HEK293 (cell line): Measurements from ENCODE around the gene DEK.

Experiments
- FEZF1 ChIP-seq: fragments of 450-650 bp; formaldehyde crosslinking; IDR thresholded peaks from 2 replicates; pipeline ENCODE4 v1.5.1; 2016; ENCODE audit warnings: missing biosample characterization, missing genetic modification characterization
- HOXA7 ChIP-seq: sonication (generic); formaldehyde crosslinking; IDR thresholded peaks from 2 replicates; pipeline ENCODE4 v1.8.1; 2022; ENCODE audit warnings: missing genetic modification reagents, borderline replicate concordance
- IKZF3 ChIP-seq: fragments of 450-650 bp; IDR thresholded peaks from 2 replicates; pipeline ENCODE4 v1.5.0; 2018; ENCODE audit warnings: missing biosample characterization, mild to moderate bottlenecking, missing genetic modification characterization, moderate library complexity
- KLF16 ChIP-seq: fragments of 450-650 bp; formaldehyde crosslinking; IDR thresholded peaks from 2 replicates; pipeline ENCODE4 v1.5.1; 2017; ENCODE audit warnings: missing biosample characterization, missing genetic modification characterization
- MEIS1 ChIP-seq: sonication (generic); formaldehyde crosslinking; IDR thresholded peaks from 2 replicates; pipeline ENCODE4 v1.8.1; 2022; ENCODE audit warnings: missing genetic modification reagents, mild to moderate bottlenecking, borderline replicate concordance
- MYNN ChIP-seq: fragments of 450-650 bp; formaldehyde crosslinking; IDR thresholded peaks from 2 replicates; pipeline ENCODE4 v1.5.1; 2016; ENCODE audit warnings: missing biosample characterization, missing genetic modification characterization, borderline replicate concordance
- RBAK ChIP-seq: fragments of 450-650 bp; formaldehyde crosslinking; IDR thresholded peaks from 2 replicates; pipeline ENCODE4 v1.5.1; 2016; ENCODE audit warnings: missing biosample characterization, missing genetic modification characterization
- REST ChIP-seq: fragments of 450-650 bp; formaldehyde crosslinking; IDR thresholded peaks from 2 replicates; pipeline ENCODE4 v1.5.1; 2016; ENCODE audit warnings: missing biosample characterization, missing genetic modification characterization
- SETDB1 ChIP-seq: IDR thresholded peaks from one replicate; pipeline ENCODE4 v1.6.1; 2017; ENCODE audit warnings: mild to moderate bottlenecking, low read length, moderate library complexity, mixed read lengths; ENCODE audit not compliant: insufficient read length
- YY1 ChIP-seq: fragments of 450-650 bp; formaldehyde crosslinking; IDR thresholded peaks from 2 replicates; pipeline ENCODE4 v1.5.1; 2018; ENCODE audit warnings: missing biosample characterization, missing genetic modification characterization
- ZBTB21 ChIP-seq: fragments of 450-650 bp; formaldehyde crosslinking; IDR thresholded peaks from 2 replicates; pipeline ENCODE4 v1.5.1; 2017; ENCODE audit warnings: missing biosample characterization, missing genetic modification characterization
- ZBTB7A ChIP-seq: fragments of 450-650 bp; formaldehyde crosslinking; IDR thresholded peaks from 2 replicates; pipeline ENCODE4 v1.5.1; 2016; ENCODE audit warnings: low read depth, missing biosample characterization, missing genetic modification characterization
- ZIC2 ChIP-seq: fragments of 450-650 bp; formaldehyde crosslinking; IDR thresholded peaks from 2 replicates; pipeline ENCODE4 v1.5.1; 2016; ENCODE audit warnings: missing biosample characterization, missing genetic modification characterization
- ZNF114 ChIP-seq: fragments of 450-650 bp; formaldehyde crosslinking; IDR thresholded peaks from 2 replicates; pipeline ENCODE4 v1.5.0; 2017; ENCODE audit warnings: missing biosample characterization, missing genetic modification characterization
- ZNF133 ChIP-seq: fragments of 450-650 bp; formaldehyde crosslinking; IDR thresholded peaks from 2 replicates; pipeline ENCODE4 v1.5.1; 2016; ENCODE audit warnings: missing biosample characterization, missing genetic modification characterization
- ZNF148 ChIP-seq: fragments of 450-650 bp; formaldehyde crosslinking; IDR thresholded peaks from 2 replicates; pipeline ENCODE4 v1.5.0; 2017; ENCODE audit warnings: missing biosample characterization, missing genetic modification characterization, borderline replicate concordance
- ZNF16 ChIP-seq: fragments of 450-650 bp; formaldehyde crosslinking; IDR thresholded peaks from 2 replicates; pipeline ENCODE4 v1.5.1; 2016; ENCODE audit warnings: low read depth, missing biosample characterization, missing genetic modification characterization
- ZNF239 ChIP-seq: fragments of 450-650 bp; formaldehyde crosslinking; IDR thresholded peaks from 2 replicates; pipeline ENCODE4 v1.5.1; 2016; ENCODE audit warnings: missing biosample characterization, missing genetic modification characterization
- ZNF274 ChIP-seq, 2 experiments: fragments of 200-500 bp in 1 of 2; fragments of 450-650 bp in 1 of 2; sonication (Bioruptor generic) in 1 of 2; formaldehyde crosslinking in 1 of 2; IDR thresholded peaks; 2 replicates each; pipeline versions ENCODE4 v1.5.1 to v1.6.1; 2014 to 2016; ENCODE audit warnings: borderline replicate concordance in 1 of 2, inconsistent platforms in 1 of 2, low read length in 1 of 2, missing biosample characterization in 1 of 2, missing genetic modification characterization in 1 of 2
- ZNF280C ChIP-seq: fragments of 450-650 bp; formaldehyde crosslinking; IDR thresholded peaks from 2 replicates; pipeline ENCODE4 v1.5.1; 2016; ENCODE audit warnings: missing biosample characterization, missing genetic modification characterization
- ZNF335 ChIP-seq: fragments of 450-650 bp; formaldehyde crosslinking; conservative IDR thresholded peaks from 2 replicates; pipeline ENCODE4 v1.5.1; 2016; ENCODE audit warnings: missing biosample characterization, missing genetic modification characterization
- ZNF544 ChIP-seq: fragments of 450-650 bp; formaldehyde crosslinking; IDR thresholded peaks from 2 replicates; pipeline ENCODE4 v1.5.0; 2017; ENCODE audit warnings: missing biosample characterization, missing genetic modification characterization
- ZNF560 ChIP-seq: fragments of 450-650 bp; formaldehyde crosslinking; IDR thresholded peaks from 2 replicates; pipeline ENCODE4 v1.5.1; 2017; ENCODE audit warnings: missing biosample characterization, missing genetic modification characterization, borderline replicate concordance
- ZNF600 ChIP-seq: fragments of 450-650 bp; formaldehyde crosslinking; IDR thresholded peaks from 2 replicates; pipeline ENCODE4 v1.5.1; 2016; ENCODE audit warnings: missing biosample characterization, missing genetic modification characterization
- ZNF610 ChIP-seq: fragments of 450-650 bp; formaldehyde crosslinking; IDR thresholded peaks from 2 replicates; pipeline ENCODE4 v1.5.1; 2016; ENCODE audit warnings: missing biosample characterization, missing genetic modification characterization, borderline replicate concordance
- ZNF623 ChIP-seq: fragments of 450-650 bp; formaldehyde crosslinking; IDR thresholded peaks from 2 replicates; pipeline ENCODE4 v1.5.1; 2016; ENCODE audit warnings: missing biosample characterization, missing genetic modification characterization
- ZNF629 ChIP-seq: fragments of 450-650 bp; formaldehyde crosslinking; IDR thresholded peaks from 2 replicates; pipeline ENCODE4 v1.5.1; 2017; ENCODE audit warnings: missing biosample characterization, missing genetic modification characterization
- ZNF645 ChIP-seq: fragments of 450-650 bp; formaldehyde crosslinking; IDR thresholded peaks from 2 replicates; pipeline ENCODE4; 2016; ENCODE audit warnings: missing biosample characterization, missing genetic modification characterization
- ZNF658 ChIP-seq: fragments of 450-650 bp; formaldehyde crosslinking; IDR thresholded peaks from 2 replicates; pipeline ENCODE4; 2016; ENCODE audit warnings: missing biosample characterization, missing genetic modification characterization
- ZNF664 ChIP-seq: fragments of 450-650 bp; formaldehyde crosslinking; IDR thresholded peaks from 2 replicates; pipeline ENCODE4 v1.5.1; 2016; ENCODE audit warnings: missing biosample characterization, missing genetic modification characterization
- ZNF707 ChIP-seq: fragments of 450-650 bp; formaldehyde crosslinking; IDR thresholded peaks from 2 replicates; pipeline ENCODE4 v1.5.1; 2016; ENCODE audit warnings: missing biosample characterization, missing genetic modification characterization
- ZNF776 ChIP-seq: fragments of 450-650 bp; formaldehyde crosslinking; IDR thresholded peaks from 2 replicates; pipeline ENCODE4 v1.5.0; 2017; ENCODE audit warnings: missing biosample characterization, missing genetic modification characterization, borderline replicate concordance
- ZNF791 ChIP-seq: fragments of 450-650 bp; formaldehyde crosslinking; IDR thresholded peaks from 2 replicates; pipeline ENCODE4 v1.5.1; 2016; ENCODE audit warnings: missing biosample characterization, missing genetic modification characterization
- ZNF837 ChIP-seq: fragments of 450-650 bp; formaldehyde crosslinking; IDR thresholded peaks from 2 replicates; pipeline ENCODE4 v1.5.1; 2016; ENCODE audit warnings: missing biosample characterization, missing genetic modification characterization

DEK gene

GRCh38 chr6:18280084-18280483 lies 15.8 kb upstream of the DEK start (continued):
- no peak for TF ChIP-seq ZNF16 (tag by site-specific recombination)
- TF ChIP-seq YY1 (tag by site-specific recombination) = no peak
- no peak for TF ChIP-seq RBAK
- TF ChIP-seq ZNF791 (tag by site-specific recombination) = no peak
- no peak for TF ChIP-seq ZNF274 (IDR thresholded peaks at IDR 0.05; ENCODE audit: low read length)
- TF ChIP-seq ZNF274 (tag by site-specific recombination; IDR thresholded peaks at IDR 0.05; ENCODE audit: borderline replicate concordance) = no peak
- no peak for TF ChIP-seq ZNF645 (tag by site-specific recombination)
- TF ChIP-seq ZNF629 (tag by site-specific recombination) = 0 out of 2 replicates have a peak, but pooled peaks have one; percentile 26
- TF ChIP-seq FEZF1 (tag by site-specific recombination) = no peak
- TF ChIP-seq MEIS1 (CRISPR knock-in tag) = peak; percentile 82
- no peak for TF ChIP-seq HOXA7
- no peak for TF ChIP-seq REST (tag by site-specific recombination)
- TF ChIP-seq ZNF776 (tag by site-specific recombination) = no peak
- no peak for TF ChIP-seq ZNF623 (tag by site-specific recombination)
- TF ChIP-seq ZNF239 (tag by site-specific recombination) = no peak
- no peak for TF ChIP-seq ZNF707 (tag by site-specific recombination)
- TF ChIP-seq IKZF3 = peak; percentile 67
- no peak for TF ChIP-seq ZBTB21
- peak; percentile 81 for TF ChIP-seq ZNF600 (tag by site-specific recombination)
- TF ChIP-seq ZNF280C = no peak
- no peak for TF ChIP-seq ZNF114 (tag by site-specific recombination)
- no peak for TF ChIP-seq ZNF560
- TF ChIP-seq ZNF837 (tag by site-specific recombination) = no peak
- no peak for TF ChIP-seq ZNF544
- TF ChIP-seq ZNF658 (tag by site-specific recombination) = no peak
- TF ChIP-seq ZIC2 (tag by site-specific recombination) = no peak
- TF ChIP-seq MYNN (tag by site-specific recombination) = peak; percentile 75
- no peak for TF ChIP-seq ZNF610 (tag by site-specific recombination)
- no peak for TF ChIP-seq ZNF664 (tag by site-specific recombination)
- no peak for TF ChIP-seq ZBTB7A (tag by site-specific recombination)
- no peak for TF ChIP-seq SETDB1
- no peak for TF ChIP-seq ZNF148 (tag by site-specific recombination)
- no peak for TF ChIP-seq ZNF133 (tag by site-specific recombination)
- TF ChIP-seq KLF16 (tag by site-specific recombination) = no peak
- TF ChIP-seq ZNF335 (tag by site-specific recombination) = no peak; the same call in 1 of the 2 replicates
